Panc1 (cell line): ENCODE measurements around the gene C16orf74. TPM values are rescaled to one million over a fixed set of nuclear protein-coding genes. Genes with fewer than 3 reads are reported as not detected.

Source experiments
- ATAC-seq: fragments of 200-7000 bp; cut with Tn5 transposase; 2 replicates; pipeline ENCODE4 v1.9.1; 2020; ENCODE audit warnings: mild to moderate bottlenecking, moderate library complexity
- BruUV-seq: library from RNA; stranded (reverse); fragments of 400-500 nt; replicated peaks from 2 replicates; lab custom pipeline; 2021; lab: Mats Ljungman, UMichigan
- CTCF ChIA-PET: fragments of 300-600 bp; sonication (Branson Sonifier 250); formaldehyde crosslinking; loops from one replicate; lab custom pipeline; 2022; ENCODE audit warnings: antibody characterized with exemption; lab: Charles Lee
- POLR2A ChIA-PET: fragments of 300-600 bp; sonication (Branson Sonifier 250); formaldehyde crosslinking; loops from one replicate; lab custom pipeline; 2022; ENCODE audit warnings: antibody characterized with exemption; lab: Charles Lee
- DNase-seq: peaks from one replicate; pipeline ENCODE4 v3.0.0-alpha.2; 2010; ENCODE audit warnings: low read depth, low spot score
- H3K27ac ChIP-seq: 2 replicates; pipeline ENCODE4 v1.5.1; 2011; ENCODE audit warnings: mild to moderate bottlenecking, low read length, inconsistent platforms
- H3K27me3 ChIP-seq: fragments of 200-500 bp; sonication (Bioruptor generic); 2 replicates; pipeline ENCODE4 v1.6.0; 2014; ENCODE audit warnings: low read length, inconsistent platforms; ENCODE audit not compliant: control insufficient read depth, insufficient read depth
- H3K36me3 ChIP-seq: fragments of 200-500 bp; sonication (Bioruptor generic); 2 replicates; pipeline ENCODE4 v1.5.1; 2014; ENCODE audit warnings: inconsistent platforms, mild to moderate bottlenecking, low read length, moderate library complexity; ENCODE audit not compliant: control insufficient read depth, insufficient read depth
- H3K4me1 ChIP-seq: 2 replicates; pipeline ENCODE4 v1.5.1; 2011; ENCODE audit warnings: inconsistent platforms, mild to moderate bottlenecking, low read length, moderate library complexity; ENCODE audit not compliant: control insufficient read depth, insufficient read depth
- H3K4me3 ChIP-seq, 2 experiments: 2 replicates each; pipeline ENCODE4 v1.5.1; 2011 to 2012; ENCODE audit warnings: low read depth in 2 of 2, low read length in 2 of 2, mild to moderate bottlenecking in 2 of 2, inconsistent platforms in 1 of 2, moderate library complexity in 1 of 2
- H3K9me3 ChIP-seq: fragments of 200-500 bp; sonication (Bioruptor generic); 2 replicates; pipeline ENCODE4 v1.5.1; 2014; ENCODE audit warnings: low read depth, mild to moderate bottlenecking, inconsistent platforms, low read length, moderate library complexity; ENCODE audit not compliant: control insufficient read depth, insufficient read depth
- CTCF ChIP-seq: fragments of 450-650 bp; IDR thresholded peaks from 2 replicates; pipeline ENCODE4 v1.5.1; 2017; ENCODE audit warnings: mild to moderate bottlenecking
- POLR2AphosphoS5 ChIP-seq: IDR thresholded peaks from 2 replicates; pipeline ENCODE4 v1.6.1; 2012; ENCODE audit warnings: mild to moderate bottlenecking, low read depth, low read length, moderate library complexity
- SIN3A ChIP-seq: IDR thresholded peaks from 2 replicates; pipeline ENCODE4 v1.6.1; 2012; ENCODE audit warnings: low read depth, mild to moderate bottlenecking, low read length, moderate library complexity, borderline replicate concordance; ENCODE audit not compliant: insufficient read depth
- TCF7L2 ChIP-seq: IDR thresholded peaks from 2 replicates; pipeline ENCODE4 v1.6.1; 2011; ENCODE audit warnings: mild to moderate bottlenecking, low read depth, low read length, inconsistent platforms
- in situ Hi-C: cut with HindIII; loops from 2 replicates; pipeline ENCODE4 v1.10.0; 2016; ENCODE audit warnings: low sequenced_read_pairs, low pct_unique_long_range_greater_than_20kb
- intact Hi-C: fragments of 100-400 bp; cut with micrococcal nuclease; formaldehyde crosslinking; loops from one replicate; pipeline ENCODE4 v1.10.0; 2022; ENCODE audit not compliant: unreplicated experiment
- total RNA-seq: library from RNA; stranded (reverse); gene quantifications from one replicate; pipeline ENCODE4 v1.2.1, GENCODE V29; 2021; ENCODE audit not compliant: unreplicated experiment
- TF ChIP-seq, protein P1 (sequence below), 2 experiments: IDR thresholded peaks; 2 replicates each; pipeline ENCODE4 v1.6.1; 2011 to 2012; ENCODE audit warnings: low read depth in 2 of 2, control low read depth in 1 of 2, low read length in 1 of 2, mild to moderate bottlenecking in 1 of 2, moderate library complexity in 1 of 2; ENCODE audit not compliant: insufficient read depth in 1 of 2

The C16orf74 gene
- total RNA-seq, 1 experiment from 2014 or later = 1.5 TPM

DNA sequence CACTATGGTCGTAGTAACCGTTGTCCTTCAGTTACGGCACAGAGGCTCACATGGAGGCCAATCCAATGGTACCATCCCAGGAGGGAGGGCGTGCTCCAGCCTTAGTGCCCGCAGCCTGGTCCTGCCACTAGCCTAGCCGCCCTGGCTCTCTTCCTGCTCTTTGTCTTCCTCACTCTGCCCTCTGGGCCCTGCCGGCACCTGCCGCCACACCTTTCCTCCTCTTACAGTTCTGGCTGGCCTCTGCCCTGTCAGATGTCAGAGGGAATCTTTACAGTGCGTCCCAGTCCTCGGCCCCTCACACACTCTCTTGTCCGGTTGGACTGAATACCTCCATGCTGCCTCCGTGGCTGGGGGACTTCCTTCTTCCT is 85.5 kb downstream of the C16orf74 start:
- in situ Hi-C loops (no loop called here), intact Hi-C loops (no loop called here)
- Histone ChIP-seq H3K4me3 (no peak overlapping the region), H3K9me3 (no peaks in the 10 kb centered on the region), H3K27me3 (no peaks in the 10 kb centered on the region), H3K27ac (no peak overlapping the region), H3K4me1 (no peaks in the 10 kb centered on the region), H3K36me3 (peaks cover 14% of the 10 kb centered on the region)
- ATAC-seq (no peak), DNase-seq (no peak)
- POLR2A ChIA-PET = no interaction called here
- TF ChIP-seq SIN3A (no peak), POLR2AphosphoS5 (no peak), TCF7L2 (no peak), CTCF (no peak)
- TF ChIP-seq, protein P1, sequence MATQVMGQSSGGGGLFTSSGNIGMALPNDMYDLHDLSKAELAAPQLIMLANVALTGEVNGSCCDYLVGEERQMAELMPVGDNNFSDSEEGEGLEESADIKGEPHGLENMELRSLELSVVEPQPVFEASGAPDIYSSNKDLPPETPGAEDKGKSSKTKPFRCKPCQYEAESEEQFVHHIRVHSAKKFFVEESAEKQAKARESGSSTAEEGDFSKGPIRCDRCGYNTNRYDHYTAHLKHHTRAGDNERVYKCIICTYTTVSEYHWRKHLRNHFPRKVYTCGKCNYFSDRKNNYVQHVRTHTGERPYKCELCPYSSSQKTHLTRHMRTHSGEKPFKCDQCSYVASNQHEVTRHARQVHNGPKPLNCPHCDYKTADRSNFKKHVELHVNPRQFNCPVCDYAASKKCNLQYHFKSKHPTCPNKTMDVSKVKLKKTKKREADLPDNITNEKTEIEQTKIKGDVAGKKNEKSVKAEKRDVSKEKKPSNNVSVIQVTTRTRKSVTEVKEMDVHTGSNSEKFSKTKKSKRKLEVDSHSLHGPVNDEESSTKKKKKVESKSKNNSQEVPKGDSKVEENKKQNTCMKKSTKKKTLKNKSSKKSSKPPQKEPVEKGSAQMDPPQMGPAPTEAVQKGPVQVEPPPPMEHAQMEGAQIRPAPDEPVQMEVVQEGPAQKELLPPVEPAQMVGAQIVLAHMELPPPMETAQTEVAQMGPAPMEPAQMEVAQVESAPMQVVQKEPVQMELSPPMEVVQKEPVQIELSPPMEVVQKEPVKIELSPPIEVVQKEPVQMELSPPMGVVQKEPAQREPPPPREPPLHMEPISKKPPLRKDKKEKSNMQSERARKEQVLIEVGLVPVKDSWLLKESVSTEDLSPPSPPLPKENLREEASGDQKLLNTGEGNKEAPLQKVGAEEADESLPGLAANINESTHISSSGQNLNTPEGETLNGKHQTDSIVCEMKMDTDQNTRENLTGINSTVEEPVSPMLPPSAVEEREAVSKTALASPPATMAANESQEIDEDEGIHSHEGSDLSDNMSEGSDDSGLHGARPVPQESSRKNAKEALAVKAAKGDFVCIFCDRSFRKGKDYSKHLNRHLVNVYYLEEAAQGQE (IDR thresholded peaks at IDR 0.05; ENCODE audit: insufficient read depth in 1 of 2, low read depth in 2 of 2, low read length in 1 of 2) = no peak
- CTCF ChIA-PET = no interaction called here
- no TSS peak for BruUV-seq

DNA sequence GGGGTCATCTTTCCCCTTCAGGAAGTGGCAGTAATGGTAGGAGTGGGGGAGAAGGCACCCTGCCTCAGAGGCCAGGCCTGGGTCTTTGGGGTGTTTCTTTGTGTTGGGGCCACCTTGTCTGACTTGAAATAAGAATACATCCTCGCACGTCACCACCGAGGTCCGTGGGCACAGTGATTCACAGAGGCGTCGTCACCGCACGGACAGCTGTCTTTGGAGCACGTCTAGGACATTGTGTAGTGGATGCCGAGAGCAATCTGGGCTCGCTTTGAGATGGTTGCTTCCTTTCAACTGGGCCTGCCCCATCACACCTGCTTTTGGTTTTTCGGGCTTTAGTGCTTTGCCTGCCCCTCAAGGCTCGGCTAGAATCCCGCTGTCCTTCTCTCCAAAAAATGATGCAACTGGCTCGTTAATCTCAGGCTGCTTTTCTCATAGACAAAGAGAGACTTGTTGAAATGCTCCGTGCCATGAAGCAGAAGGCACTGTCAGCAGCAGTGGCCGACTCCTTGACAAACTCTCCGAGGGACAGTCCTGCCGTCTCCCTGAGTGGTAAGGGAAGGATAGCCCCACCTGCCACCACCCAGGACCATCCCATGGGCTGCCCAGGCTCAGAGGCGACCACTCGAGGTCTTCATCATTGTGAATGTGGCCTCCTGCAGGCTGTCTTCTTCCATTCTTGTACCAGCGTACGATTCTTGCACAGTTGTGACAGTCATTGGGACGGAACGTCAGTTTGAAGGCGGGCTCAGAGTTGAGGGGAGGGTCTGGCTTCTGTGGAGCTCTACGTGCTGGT is 86.1 kb downstream of the C16orf74 start:
- no TSS peak for BruUV-seq
- Histone ChIP-seq H3K9me3 (no peaks in the 10 kb centered on the region), H3K27ac (no peak overlapping the region), H3K27me3 (no peaks in the 10 kb centered on the region), H3K4me1 (no peaks in the 10 kb centered on the region), H3K4me3 (no peak overlapping the region), H3K36me3 (peaks cover 14% of the 10 kb centered on the region)
- intact Hi-C loops (no loop called here), in situ Hi-C loops (no loop called here)
- POLR2A ChIA-PET = no interaction called here
- CTCF ChIA-PET = no interaction called here
- TF ChIP-seq CTCF = no peak
- TF ChIP-seq POLR2AphosphoS5 = no peak
- no peak for TF ChIP-seq SIN3A
- TF ChIP-seq TCF7L2 = no peak
- ATAC-seq (no peak), DNase-seq (no peak)
